Measurements from ENCODE around the gene CC2D2B.
"Not testable (repeated sequence)": the region's sequence is repeated elsewhere in the genome, so short reads cannot be mapped to it uniquely, and the experiment has no call there.

The CC2D2B gene

GRCh38 chr10:96043893-96044715 lies 136.3 kb downstream of the CC2D2B start:
- TF ChIP-seq CTCF (IDR thresholded peaks at IDR 0.05; ENCODE audit: low read depth, low read length), result no peak
- Histone ChIP-seq H3K27me3 (no peaks in the 10 kb centered on the region), H3K9me3 (no peaks in the 10 kb centered on the region), H3K4me1 (peaks cover 2% of the 10 kb centered on the region; the same call in 1 of the 2 replicates), H3K36me3 (peaks cover 6% of the 10 kb centered on the region), H3K4me3 (ENCODE audit: low read depth, low read length) (peak overlapping the region; percentile 90)
- peak; percentile 55 for DNase-seq

- Histone ChIP-seq H3K9me3 (no peaks in the 10 kb centered on the region), H3K4me1 (peaks cover 2% of the 10 kb centered on the region; the same call in 1 of the 2 replicates), H3K4me3 (ENCODE audit: low read depth, low read length) (peak overlapping the region; percentile 90), H3K27me3 (no peaks in the 10 kb centered on the region), H3K36me3 (peaks cover 6% of the 10 kb centered on the region)
- no peak for DNase-seq
- no peak for TF ChIP-seq CTCF (IDR thresholded peaks at IDR 0.05; ENCODE audit: low read depth, low read length)
These were observed 137.0 kb downstream of the CC2D2B start for GRCh38 chr10:96044736-96045135.

- no peak for TF ChIP-seq CTCF (IDR thresholded peaks at IDR 0.05; ENCODE audit: low read depth, low read length)
- H3K9me3 ChIP-seq, result no peaks in the 10 kb centered on the region
- peaks cover 6% of the 10 kb centered on the region for H3K36me3 ChIP-seq
- H3K4me1 ChIP-seq, result peaks cover 2% of the 10 kb centered on the region; the same call in 1 of the 2 replicates
- H3K27me3 ChIP-seq, result no peaks in the 10 kb centered on the region
- no peak overlapping the region for H3K4me3 ChIP-seq (ENCODE audit: low read depth, low read length)
- DNase-seq, result no peak
These were observed 138.8 kb downstream of the CC2D2B start for GRCh38 chr10:96046546-96046945.

- no peak for DNase-seq
- H3K36me3 ChIP-seq, result peaks cover 6% of the 10 kb centered on the region
These were observed 139.4 kb downstream of the CC2D2B start for GRCh38 chr10:96047004-96047649.

GRCh38 chr10:96047925-96048324 lies 140.2 kb downstream of the CC2D2B start:
- H3K4me3 ChIP-seq (ENCODE audit: low read depth, low read length); H3K4me1 ChIP-seq; H3K27me3 ChIP-seq; DNase-seq; H3K36me3 ChIP-seq; H3K9me3 ChIP-seq: not testable (repeated sequence)

More at GRCh38 chr10:96047004-96047649, 139.4 kb downstream of the CC2D2B start:
- Histone ChIP-seq H3K4me3 (ENCODE audit: low read depth, low read length) (no peak overlapping the region), H3K27me3 (no peaks in the 10 kb centered on the region), H3K9me3 (no peaks in the 10 kb centered on the region), H3K4me1 (peaks cover 2% of the 10 kb centered on the region; the same call in 1 of the 2 replicates)
- 0 out of 2 replicates have a peak, but pooled peaks have one; percentile 3 for TF ChIP-seq CTCF (IDR thresholded peaks at IDR 0.05; ENCODE audit: low read depth, low read length)

- no peak overlapping the region for H3K4me3 ChIP-seq (ENCODE audit: low read depth, low read length)
- no peaks in the 10 kb centered on the region for H3K27me3 ChIP-seq
- no peaks in the 10 kb centered on the region for H3K9me3 ChIP-seq
- DNase-seq, result no peak
- no peak for TF ChIP-seq CTCF (IDR thresholded peaks at IDR 0.05; ENCODE audit: low read depth, low read length)
- peaks cover 2% of the 10 kb centered on the region; the same call in 1 of the 2 replicates for H3K4me1 ChIP-seq
- peaks cover 6% of the 10 kb centered on the region for H3K36me3 ChIP-seq
These were observed 141.6 kb downstream of the CC2D2B start for GRCh38 chr10:96049340-96049739.
